Keratinocyte (primary cell): ENCODE measurements around the gene CCDC88A. TPM values are rescaled to one million over a fixed set of nuclear protein-coding genes. Genes with fewer than 3 reads are reported as not detected.

Source experiments
- DNase-seq: peaks from one replicate; pipeline ENCODE4 v3.0.0-alpha.2; 2011; ENCODE audit warnings: low read depth, missing footprints, low spot score
- FAIRE-seq: peaks from 2 replicates; lab custom pipeline; 2011; peaks lifted over from hg19 to GRCh38; lab: Jason Lieb, UNC
- H2AFZ ChIP-seq: 2 replicates; pipeline ENCODE4 v1.6.0; 2012; ENCODE audit warnings: low read length, control low read depth, inconsistent platforms; ENCODE audit not compliant: control insufficient read depth
- H3K27ac ChIP-seq: 2 replicates; pipeline ENCODE4 v1.5.1; 2011; ENCODE audit warnings: low read length; ENCODE audit not compliant: control insufficient read depth, insufficient read depth
- H3K27me3 ChIP-seq: 3 replicates; pipeline ENCODE4 v1.6.0; 2011; ENCODE audit warnings: low read length; ENCODE audit not compliant: control insufficient read depth, insufficient read depth; ENCODE audit errors: extremely low read depth
- H3K36me3 ChIP-seq, 2 experiments: 2 replicates in 1 of 2; 3 replicates in 1 of 2; pipeline ENCODE4 v1.5.1; 2011; ENCODE audit warnings: low read length in 2 of 2, mild to moderate bottlenecking in 1 of 2; ENCODE audit not compliant: control insufficient read depth in 2 of 2, insufficient read depth in 2 of 2; ENCODE audit errors: extremely low read depth in 1 of 2
- H3K4me1 ChIP-seq: 3 replicates; pipeline ENCODE4 v1.5.1; 2011; ENCODE audit warnings: low read length; ENCODE audit not compliant: control insufficient read depth, insufficient read depth; ENCODE audit errors: extremely low read depth
- H3K4me2 ChIP-seq: 3 replicates; pipeline ENCODE4 v1.6.0; 2011; ENCODE audit warnings: low read depth, low read length; ENCODE audit not compliant: control insufficient read depth, insufficient read depth; ENCODE audit errors: extremely low read depth
- H3K4me3 ChIP-seq, 3 experiments: fragments of 200-600 bp in 1 of 3; sonication (generic) in 1 of 3; 2 replicates in 2 of 3; 3 replicates in 1 of 3; pipeline ENCODE4 v1.5.1; 2011 to 2016; ENCODE audit warnings: low read length in 3 of 3, mild to moderate bottlenecking in 3 of 3, control low read depth in 2 of 3, inconsistent platforms in 1 of 3, low read depth in 1 of 3, mixed read lengths in 1 of 3, mixed run types in 1 of 3, moderate library complexity in 1 of 3; ENCODE audit not compliant: control insufficient read depth in 2 of 3, insufficient read depth in 2 of 3; ENCODE audit errors: extremely low read depth in 1 of 3
- H3K79me2 ChIP-seq: 2 replicates; pipeline ENCODE4 v1.6.0; 2012; ENCODE audit warnings: low read length; ENCODE audit not compliant: control insufficient read depth, insufficient read depth
- H3K9ac ChIP-seq: 3 replicates; pipeline ENCODE4 v1.6.0; 2011; ENCODE audit warnings: low read length; ENCODE audit not compliant: control insufficient read depth, insufficient read depth; ENCODE audit errors: extremely low read depth
- H3K9me1 ChIP-seq: 3 replicates; pipeline ENCODE4 v1.6.0; 2011; ENCODE audit warnings: low read length; ENCODE audit not compliant: control insufficient read depth, insufficient read depth; ENCODE audit errors: extremely low read depth
- H3K9me3 ChIP-seq: 2 replicates; pipeline ENCODE4 v1.5.1; 2012; ENCODE audit warnings: low read depth, low read length; ENCODE audit not compliant: control insufficient read depth
- H4K20me1 ChIP-seq: 3 replicates; pipeline ENCODE4 v1.6.0; 2011; ENCODE audit warnings: low read length; ENCODE audit not compliant: control insufficient read depth, insufficient read depth; ENCODE audit errors: extremely low read depth
- EZH2 ChIP-seq: IDR thresholded peaks from one replicate; pipeline ENCODE4 v1.6.1; 2012; ENCODE audit warnings: inconsistent platforms, mild to moderate bottlenecking, low read length, moderate library complexity
- dilution Hi-C: fragments of 300-500 bp; cut with MboI; formaldehyde crosslinking; loops from one replicate; pipeline ENCODE4 v1.7.0; 2020; ENCODE audit warnings: low sequenced_read_pairs; ENCODE audit not compliant: extremely low pct_ligation_motif_present
- polyA plus RNA-seq, 5 experiments: library from polyadenylated mRNA; depleted of rRNA in 3 of 5; stranded (reverse) in 3 of 5; stranded (forward) in 1 of 5; unstranded in 1 of 5; fragments of >200 nt; gene quantifications; 1 replicate in 1 of 5; 2 replicates in 3 of 5; 3 replicates in 1 of 5; pipeline versions ENCODE4 v1.2.1 to v1.2.3, GENCODE V29; 2011 to 2012; ENCODE audit warnings: missing spikeins in 2 of 5, low read depth in 1 of 5, low replicate concordance in 1 of 5
- TF ChIP-seq, protein P1 (sequence below), 3 experiments: IDR thresholded peaks in 1 of 3; conservative IDR thresholded peaks in 1 of 3; optimal IDR thresholded peaks in 1 of 3; 2 replicates in 2 of 3; 3 replicates in 1 of 3; pipeline versions ENCODE3 to v1.5.1; 2011; ENCODE audit warnings: low read length in 3 of 3, mild to moderate bottlenecking in 3 of 3, moderate library complexity in 2 of 3, control low read depth in 1 of 3, inconsistent platforms in 1 of 3; ENCODE audit not compliant: insufficient read depth in 2 of 3; ENCODE audit errors: extremely low read depth in 1 of 3

Gene CCDC88A
- polyA plus RNA-seq, 1 donor (not counting 4 experiments of a cell fraction or from before 2014, with no cell fraction given), result 21.3 TPM

DNA sequence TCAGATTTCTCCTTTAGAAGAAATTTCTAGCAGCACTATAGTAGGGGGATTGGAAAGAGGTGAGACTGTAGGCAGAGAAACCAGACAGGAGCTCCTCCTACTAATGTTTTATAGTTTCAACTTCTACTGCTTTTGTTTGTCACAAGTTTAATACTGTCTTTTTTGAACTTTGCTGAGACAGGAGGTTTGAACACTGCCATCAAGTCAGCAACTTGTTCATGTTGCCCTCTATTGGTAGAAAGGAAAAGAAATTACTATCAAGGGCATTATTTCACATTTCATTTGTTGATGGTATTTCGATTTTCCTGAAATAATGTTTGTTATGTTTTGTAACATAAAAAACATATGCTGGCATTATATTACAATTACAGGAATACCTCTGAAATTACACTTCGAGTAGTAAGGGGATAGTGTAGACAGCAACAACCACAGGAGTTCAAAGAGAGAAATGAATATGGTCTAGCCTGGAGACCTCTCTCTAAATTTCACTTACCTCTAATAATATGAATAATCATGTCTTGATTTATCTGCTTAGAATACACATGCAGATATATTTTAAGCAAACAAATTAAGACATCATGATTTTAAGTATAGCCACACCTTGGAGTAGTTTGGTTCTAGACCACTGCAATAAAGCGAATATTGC is 12.4 kb upstream of the CCDC88A start:
- FAIRE-seq (peak; percentile 52), DNase-seq (no peak)
- H3K27me3 ChIP-seq, result no peaks in the 10 kb centered on the region
- peak overlapping the region; percentile 54 for H2AFZ ChIP-seq
- H3K9me1 ChIP-seq, result no peaks in the 10 kb centered on the region
- no peaks in the 10 kb centered on the region for H3K4me1 ChIP-seq
- no peak overlapping the region for H3K4me2 ChIP-seq
- TF ChIP-seq, protein P1, sequence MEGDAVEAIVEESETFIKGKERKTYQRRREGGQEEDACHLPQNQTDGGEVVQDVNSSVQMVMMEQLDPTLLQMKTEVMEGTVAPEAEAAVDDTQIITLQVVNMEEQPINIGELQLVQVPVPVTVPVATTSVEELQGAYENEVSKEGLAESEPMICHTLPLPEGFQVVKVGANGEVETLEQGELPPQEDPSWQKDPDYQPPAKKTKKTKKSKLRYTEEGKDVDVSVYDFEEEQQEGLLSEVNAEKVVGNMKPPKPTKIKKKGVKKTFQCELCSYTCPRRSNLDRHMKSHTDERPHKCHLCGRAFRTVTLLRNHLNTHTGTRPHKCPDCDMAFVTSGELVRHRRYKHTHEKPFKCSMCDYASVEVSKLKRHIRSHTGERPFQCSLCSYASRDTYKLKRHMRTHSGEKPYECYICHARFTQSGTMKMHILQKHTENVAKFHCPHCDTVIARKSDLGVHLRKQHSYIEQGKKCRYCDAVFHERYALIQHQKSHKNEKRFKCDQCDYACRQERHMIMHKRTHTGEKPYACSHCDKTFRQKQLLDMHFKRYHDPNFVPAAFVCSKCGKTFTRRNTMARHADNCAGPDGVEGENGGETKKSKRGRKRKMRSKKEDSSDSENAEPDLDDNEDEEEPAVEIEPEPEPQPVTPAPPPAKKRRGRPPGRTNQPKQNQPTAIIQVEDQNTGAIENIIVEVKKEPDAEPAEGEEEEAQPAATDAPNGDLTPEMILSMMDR (optimal IDR thresholded peaks at IDR 0.05 in 1 of 3, IDR thresholded peaks at IDR 0.05 in 1 of 3, conservative IDR thresholded peaks at IDR 0.05 in 1 of 3; ENCODE audit: extremely low read depth in 1 of 3, insufficient read depth in 2 of 3, low read length in 3 of 3), result peak in 2 of 3 experiments; percentile 51 to 55
- TF ChIP-seq EZH2, result no peak
- no peaks in the 10 kb centered on the region for H4K20me1 ChIP-seq
- no peak overlapping the region for H3K4me3 ChIP-seq
- no peaks in the 10 kb centered on the region for H3K79me2 ChIP-seq
- no peak overlapping the region for H3K9ac ChIP-seq
- H3K36me3 ChIP-seq, result no peaks in the 10 kb centered on the region
- no peak overlapping the region for H3K27ac ChIP-seq
- dilution Hi-C loops, result no loop called here
- H3K9me3 ChIP-seq, result no peaks in the 10 kb centered on the region

DNA sequence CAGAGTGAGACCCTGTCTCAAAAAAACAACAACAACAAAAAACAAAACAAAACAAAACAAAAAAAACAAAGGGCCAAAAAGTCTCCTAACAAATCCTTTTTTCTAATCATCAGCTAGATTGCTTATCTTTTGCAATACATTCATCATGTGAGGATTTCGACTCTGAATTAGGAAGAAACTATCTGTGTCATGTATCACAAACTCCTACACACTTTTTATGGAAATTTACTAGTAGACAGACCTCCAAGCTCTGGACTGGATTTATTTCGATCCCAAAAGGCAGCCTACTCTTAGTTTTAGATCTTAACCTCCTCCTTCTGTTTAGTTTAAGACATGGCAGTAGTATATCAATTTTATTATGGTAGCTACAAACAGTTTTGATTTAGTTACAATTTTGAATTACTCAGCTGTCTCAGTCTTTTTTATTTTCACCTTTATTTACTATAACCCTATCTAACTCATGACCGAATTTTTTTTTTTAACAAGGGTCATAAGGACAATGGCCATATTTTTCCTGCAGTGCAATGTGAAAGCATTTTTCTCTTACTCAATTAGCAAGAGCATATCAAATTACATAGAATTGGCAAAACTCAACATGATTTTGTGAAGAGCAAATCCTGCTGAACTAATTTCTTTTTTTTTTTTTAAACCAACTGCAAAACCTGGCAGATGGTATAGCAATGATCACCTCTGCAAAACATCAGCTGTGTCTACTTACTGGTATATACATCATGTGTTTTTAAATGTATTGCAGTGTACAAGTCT is 10.7 kb upstream of the CCDC88A start:
- Histone ChIP-seq H3K4me3 (no peak overlapping the region), H3K36me3 (no peaks in the 10 kb centered on the region), H3K4me2 (no peak overlapping the region), H3K27ac (no peak overlapping the region), H3K4me1 (peaks cover 6% of the 10 kb centered on the region), H4K20me1 (no peaks in the 10 kb centered on the region), H3K79me2 (no peaks in the 10 kb centered on the region), H2AFZ (no peak overlapping the region), H3K9ac (no peak overlapping the region), H3K9me3 (no peaks in the 10 kb centered on the region), H3K9me1 (no peaks in the 10 kb centered on the region), H3K27me3 (no peaks in the 10 kb centered on the region)
- dilution Hi-C loops, result no loop called here
- TF ChIP-seq EZH2, result no peak
- TF ChIP-seq, protein P1 (optimal IDR thresholded peaks at IDR 0.05 in 1 of 3, IDR thresholded peaks at IDR 0.05 in 1 of 3, conservative IDR thresholded peaks at IDR 0.05 in 1 of 3; ENCODE audit: extremely low read depth in 1 of 3, insufficient read depth in 2 of 3, low read length in 3 of 3), result no peak
- DNase-seq (no peak), FAIRE-seq (no peak)
